Activated T-cell treated with anti-CD3 and anti-CD28 coated beads, Interleukin-2, amount 50 U/mL, for 4 hours (primary cell): Measurements from ENCODE around the gene ZNF445. TPM values are rescaled to one million over a fixed set of nuclear protein-coding genes. Genes with fewer than 3 reads are reported as not detected.
"Not testable (repeated sequence)": the region's sequence is repeated elsewhere in the genome, so short reads cannot be mapped to it uniquely, and the experiment has no call there.

Experiments
- ATAC-seq, 2 donors: fragments of 200-7000 bp; cut with Tn5 transposase; one replicate each; pipeline ENCODE4 v1.10.0; 2021
- DNase-seq: peaks from one replicate; pipeline ENCODE4 v3.0.0-alpha.2; 2020
- H3K27me3 Mint-ChIP-seq: one replicate; pipeline ENCODE4 v1.8.0; 2021; ENCODE audit warnings: low read depth, mixed read lengths
- H3K36me3 Mint-ChIP-seq: one replicate; pipeline ENCODE4 v1.8.0; 2022; ENCODE audit warnings: mixed read lengths; ENCODE audit not compliant: insufficient read depth
- H3K4me1 Mint-ChIP-seq: one replicate; pipeline ENCODE4 v1.8.0; 2021; ENCODE audit warnings: low read depth, mixed read lengths
- H3K4me3 Mint-ChIP-seq: one replicate; pipeline ENCODE4 v1.8.0; 2021; ENCODE audit warnings: mild to moderate bottlenecking, moderate library complexity, mixed read lengths
- H3K9me3 Mint-ChIP-seq: one replicate; pipeline ENCODE4 v1.8.0; 2021; ENCODE audit warnings: mixed read lengths
- total RNA-seq, 3 donors: library from RNA; stranded (reverse); gene quantifications; one replicate each; pipeline ENCODE4 v1.2.1, GENCODE V29; 2021

Gene ZNF445
- total RNA-seq, 3 donors from 2014 or later = 7.5 to 9.4 (median 8.7) TPM

DNA sequence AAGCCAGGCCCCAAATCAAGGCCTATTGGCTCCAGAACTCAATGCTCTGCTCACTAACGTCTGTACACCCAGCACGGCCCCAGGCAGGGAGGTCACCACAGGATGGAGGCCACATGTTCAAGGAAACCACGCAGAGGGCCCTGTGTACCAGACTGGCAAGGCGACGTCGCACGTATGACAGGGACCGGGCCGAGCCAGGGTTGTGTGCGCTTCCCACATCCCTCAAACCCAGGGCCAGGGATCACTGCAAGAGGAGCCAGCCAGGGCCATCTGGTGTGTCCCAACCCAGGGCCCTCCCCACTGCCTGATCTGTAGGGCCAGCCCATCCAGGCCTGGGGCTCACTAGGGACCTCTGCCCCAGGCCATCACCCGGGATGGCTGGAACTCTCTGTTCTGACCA is 62.0 kb downstream of the ZNF445 start:
- H3K4me1 Mint-ChIP-seq = no peaks in the 10 kb centered on the region
- ATAC-seq (no peak), DNase-seq (no peak)
- no peaks in the 10 kb centered on the region for H3K9me3 Mint-ChIP-seq
- no peaks in the 10 kb centered on the region for H3K27me3 Mint-ChIP-seq
- H3K4me3 Mint-ChIP-seq = no peak overlapping the region
- no peaks in the 10 kb centered on the region for H3K36me3 Mint-ChIP-seq

DNA sequence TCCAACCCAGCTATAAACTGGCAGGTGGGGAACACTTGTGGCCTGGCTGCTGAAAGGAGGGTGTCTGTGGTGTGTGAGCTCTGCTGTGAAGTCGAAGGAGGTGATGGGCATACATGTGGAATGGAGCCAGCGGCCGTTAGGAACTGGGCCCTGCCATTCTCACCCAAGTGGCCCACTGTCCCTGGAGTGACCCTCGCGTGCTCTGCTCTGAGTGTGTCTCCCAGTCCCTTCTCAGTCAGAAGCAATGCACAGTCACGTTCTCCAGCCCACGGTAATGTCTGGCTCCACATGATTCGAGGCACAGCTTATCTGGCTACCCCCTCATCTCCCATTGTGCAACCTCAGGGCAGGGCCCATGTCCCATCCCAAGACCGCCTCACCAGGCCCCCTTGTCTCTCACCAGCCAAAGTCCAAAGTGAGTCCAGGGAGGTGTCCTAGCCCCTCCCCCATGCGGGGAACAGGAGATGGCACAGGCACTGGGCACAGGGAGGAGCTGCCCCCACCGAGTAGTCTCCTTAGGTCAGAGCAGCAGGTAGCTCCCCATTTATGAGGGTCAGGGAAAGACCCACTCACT is 62.9 kb downstream of the ZNF445 start:
- H3K27me3 Mint-ChIP-seq = no peaks in the 10 kb centered on the region
- H3K4me1 Mint-ChIP-seq = no peaks in the 10 kb centered on the region
- DNase-seq (no peak), ATAC-seq (no peak)
- H3K9me3 Mint-ChIP-seq = no peaks in the 10 kb centered on the region
- no peak overlapping the region for H3K4me3 Mint-ChIP-seq
- no peaks in the 10 kb centered on the region for H3K36me3 Mint-ChIP-seq

DNA sequence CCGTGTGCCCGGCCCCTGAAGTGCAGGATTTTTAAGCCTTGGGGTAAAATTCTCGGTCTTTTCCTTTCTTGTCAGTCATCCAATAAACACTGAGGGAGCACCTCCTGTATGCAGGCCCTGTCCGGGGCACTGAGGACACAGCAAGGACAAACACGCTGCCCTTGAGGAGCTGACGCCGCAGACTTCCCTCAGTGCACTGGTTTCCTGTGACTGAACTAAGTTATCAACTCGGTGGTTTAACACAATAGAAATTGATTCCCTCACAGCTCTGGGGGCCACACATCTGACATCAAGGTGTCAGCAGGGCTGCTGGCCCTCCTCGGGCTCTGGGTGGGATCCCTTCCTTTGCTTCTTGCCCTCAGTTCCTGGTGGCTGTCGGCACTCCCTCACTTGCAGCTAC is 65.1 kb downstream of the ZNF445 start:
- no peaks in the 10 kb centered on the region for H3K27me3 Mint-ChIP-seq
- no peak for DNase-seq
- H3K36me3 Mint-ChIP-seq = no peaks in the 10 kb centered on the region
- ATAC-seq = no peak
- H3K4me3 Mint-ChIP-seq = no peak overlapping the region
- H3K9me3 Mint-ChIP-seq = no peaks in the 10 kb centered on the region
- no peaks in the 10 kb centered on the region for H3K4me1 Mint-ChIP-seq

DNA sequence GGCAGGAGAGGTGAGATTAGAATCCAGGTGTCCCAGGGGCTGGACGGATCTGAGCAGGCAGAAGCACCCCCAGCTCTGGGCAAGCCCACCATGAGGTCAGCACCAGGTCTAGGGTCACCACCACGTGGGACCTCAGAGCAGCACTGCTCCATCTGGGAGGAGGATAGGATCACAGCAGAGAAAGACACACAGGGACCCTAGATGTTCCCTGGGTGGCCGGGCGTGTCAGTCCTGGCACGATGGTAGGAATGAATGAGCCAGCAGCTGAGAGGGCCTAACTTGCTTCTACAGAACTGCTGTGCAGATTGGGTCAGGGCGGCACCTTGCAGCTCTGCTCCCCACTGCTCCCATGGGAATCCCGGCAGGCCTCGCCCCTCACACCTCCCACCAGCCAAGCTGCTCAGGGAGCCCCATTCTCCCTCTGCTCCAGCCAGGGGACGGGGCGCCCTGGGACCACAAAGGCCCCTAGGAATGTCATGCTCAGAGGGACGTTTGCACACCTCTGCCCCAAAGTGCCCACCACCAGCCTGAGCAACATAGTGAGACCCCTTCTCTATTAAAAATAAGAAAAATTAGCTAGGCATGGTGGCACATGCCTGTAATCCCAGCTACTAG is 66.3 kb downstream of the ZNF445 start:
- H3K27me3 Mint-ChIP-seq = no peaks in the 10 kb centered on the region
- H3K36me3 Mint-ChIP-seq = no peaks in the 10 kb centered on the region
- ATAC-seq = no peak
- no peak overlapping the region for H3K4me3 Mint-ChIP-seq
- H3K9me3 Mint-ChIP-seq = no peaks in the 10 kb centered on the region
- H3K4me1 Mint-ChIP-seq = no peaks in the 10 kb centered on the region
- no peak for DNase-seq

DNA sequence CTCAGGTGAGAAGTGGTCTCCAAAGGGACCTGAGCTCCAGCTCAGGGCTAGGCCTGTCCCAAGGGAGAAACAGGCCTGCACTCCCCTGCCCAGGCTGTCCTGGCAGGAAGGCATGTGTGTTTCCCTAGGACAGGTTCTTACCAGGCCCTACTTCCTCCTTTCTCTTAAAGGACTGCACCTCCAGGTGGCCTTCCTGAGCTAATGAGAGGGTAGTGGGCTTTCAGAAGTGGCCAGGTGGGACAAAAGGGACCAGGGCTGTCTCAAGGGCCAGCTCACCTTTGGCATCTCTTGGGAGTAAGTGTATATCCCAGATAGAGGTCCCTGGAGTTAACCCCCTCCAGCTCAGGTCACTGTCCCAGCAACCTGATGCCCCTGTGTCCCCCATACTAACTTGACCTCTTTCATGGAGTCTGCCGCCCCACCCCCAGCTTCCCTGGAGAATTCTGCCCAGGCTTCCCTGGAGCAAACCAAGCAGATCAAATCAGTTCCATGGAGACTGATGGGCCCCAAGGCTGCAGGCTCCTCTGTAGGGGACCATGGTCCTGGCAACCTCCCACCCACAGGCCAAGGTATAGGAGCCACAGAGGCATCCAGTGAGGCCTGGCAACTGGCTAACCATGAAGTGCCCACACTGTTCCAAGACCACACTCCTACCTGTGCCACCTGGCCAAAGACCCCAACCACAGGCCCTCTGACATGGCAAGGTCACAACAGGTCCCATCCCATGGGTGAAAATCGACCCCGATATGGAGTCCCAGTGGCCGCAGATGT is 67.6 kb downstream of the ZNF445 start:
- H3K9me3 Mint-ChIP-seq = no peaks in the 10 kb centered on the region
- H3K4me3 Mint-ChIP-seq = no peak overlapping the region
- H3K4me1 Mint-ChIP-seq = no peaks in the 10 kb centered on the region
- H3K36me3 Mint-ChIP-seq = no peaks in the 10 kb centered on the region
- no peak for ATAC-seq
- no peak for DNase-seq
- H3K27me3 Mint-ChIP-seq = no peaks in the 10 kb centered on the region

DNA sequence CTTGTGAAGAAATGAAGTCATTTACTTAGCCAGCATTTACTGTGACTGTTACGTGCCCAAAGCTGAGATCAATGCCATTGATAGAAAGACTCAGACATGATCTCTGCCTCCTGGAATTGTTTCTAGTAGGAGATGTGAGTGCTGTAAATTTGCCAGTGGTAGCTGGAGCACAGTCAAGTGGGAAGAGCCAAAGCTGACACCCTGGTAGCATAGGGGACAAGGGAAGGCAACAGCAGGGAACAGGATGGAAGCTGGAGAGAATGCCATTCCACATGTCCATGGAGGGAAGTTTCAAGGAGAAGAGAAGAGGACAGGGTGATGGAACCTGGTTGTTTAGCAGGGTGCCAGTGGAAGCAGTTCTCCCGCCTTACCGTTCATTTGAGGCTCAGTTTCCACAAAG is 74.9 kb downstream of the ZNF445 start:
- Mint-ChIP-seq H3K36me3 (peaks cover 19% of the 10 kb centered on the region), H3K27me3 (no peaks in the 10 kb centered on the region), H3K9me3 (no peaks in the 10 kb centered on the region), H3K4me1 (no peaks in the 10 kb centered on the region), H3K4me3 (no peak overlapping the region)
- DNase-seq (no peak), ATAC-seq (no peak)

- Mint-ChIP-seq H3K4me1 (no peaks in the 10 kb centered on the region), H3K36me3 (peaks cover 19% of the 10 kb centered on the region), H3K27me3 (no peaks in the 10 kb centered on the region), H3K9me3 (no peaks in the 10 kb centered on the region), H3K4me3 (no peak overlapping the region)
- no peak for ATAC-seq
- no peak for DNase-seq
Observed at GRCh38 chr3:44400771-44401170, 76.7 kb downstream of the ZNF445 start.

DNA sequence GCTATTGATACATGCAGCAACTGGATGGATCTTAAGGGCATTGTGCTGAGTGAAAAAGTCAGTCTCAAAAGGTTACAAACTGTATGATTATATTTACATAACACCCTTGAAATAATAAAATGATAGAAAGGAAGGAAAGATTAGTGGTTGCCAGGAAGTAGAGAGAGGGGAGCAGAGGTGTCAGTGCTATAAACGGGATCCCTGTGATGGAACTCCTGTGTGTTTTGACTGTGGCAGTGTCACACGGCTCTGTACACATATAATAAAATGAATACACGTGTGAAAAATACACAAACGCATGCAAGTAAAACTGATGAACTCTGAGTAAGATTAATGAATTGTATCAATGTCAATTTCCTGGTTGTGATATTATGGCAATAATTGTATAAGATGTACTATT is 78.6 kb downstream of the ZNF445 start:
- Mint-ChIP-seq H3K9me3 (no peaks in the 10 kb centered on the region), H3K36me3 (peaks cover 13% of the 10 kb centered on the region), H3K4me1 (no peaks in the 10 kb centered on the region), H3K4me3 (no peak overlapping the region), H3K27me3 (no peaks in the 10 kb centered on the region)
- DNase-seq = no peak
- ATAC-seq = no peak

- H3K4me3 Mint-ChIP-seq, H3K4me1 Mint-ChIP-seq, ATAC-seq, DNase-seq, H3K9me3 Mint-ChIP-seq, H3K27me3 Mint-ChIP-seq, H3K36me3 Mint-ChIP-seq: not testable (repeated sequence)
Observed at GRCh38 chr3:44398271-44398670, 79.2 kb downstream of the ZNF445 start.

- H3K4me1 Mint-ChIP-seq = no peaks in the 10 kb centered on the region
- H3K27me3 Mint-ChIP-seq = no peaks in the 10 kb centered on the region
- DNase-seq (no peak), ATAC-seq (no peak)
- peaks cover 3% of the 10 kb centered on the region for H3K9me3 Mint-ChIP-seq
- peaks cover 8% of the 10 kb centered on the region for H3K36me3 Mint-ChIP-seq
- no peak overlapping the region for H3K4me3 Mint-ChIP-seq
Observed at GRCh38 chr3:44396200-44397171, 81.0 kb downstream of the ZNF445 start.

- no peak for DNase-seq
- Mint-ChIP-seq H3K27me3 (no peaks in the 10 kb centered on the region), H3K36me3 (peaks cover 3% of the 10 kb centered on the region), H3K4me1 (no peaks in the 10 kb centered on the region), H3K4me3 (no peak overlapping the region), H3K9me3 (peaks cover 3% of the 10 kb centered on the region)
- no peak for ATAC-seq
Observed at GRCh38 chr3:44395714-44396113, 81.8 kb downstream of the ZNF445 start.

GRCh38 chr3:44392489-44392888 is 85.0 kb downstream of the ZNF445 start:
- Mint-ChIP-seq H3K9me3 (peaks cover 3% of the 10 kb centered on the region), H3K27me3 (no peaks in the 10 kb centered on the region), H3K4me3 (no peak overlapping the region), H3K4me1 (no peaks in the 10 kb centered on the region), H3K36me3 (peaks cover 3% of the 10 kb centered on the region)
- ATAC-seq = no peak
- DNase-seq = no peak

- DNase-seq (no peak), ATAC-seq (no peak)
- H3K4me3 Mint-ChIP-seq = no peak overlapping the region
- peaks cover 7% of the 10 kb centered on the region for H3K9me3 Mint-ChIP-seq
- no peaks in the 10 kb centered on the region for H3K27me3 Mint-ChIP-seq
- H3K36me3 Mint-ChIP-seq = peaks cover 2% of the 10 kb centered on the region
- no peaks in the 10 kb centered on the region for H3K4me1 Mint-ChIP-seq
Observed at GRCh38 chr3:44387404-44387803, 90.1 kb downstream of the ZNF445 start.
